Vagina (tissue), 2 donors: ENCODE results near the gene CEP63. TPM values are rescaled to one million over a fixed set of nuclear protein-coding genes. Genes with fewer than 3 reads are reported as not detected.
A peak's percentile ranks its signal among the peaks of the same experiment; 100 is the strongest.

Experiments
- DNase-seq, 2 donors: peaks; one replicate each; pipeline ENCODE4 v3.0.0-alpha.2; 2017; ENCODE audit errors: extremely low spot score in 2 of 2
- H3K27ac ChIP-seq: fragments of 200-600 bp; sonication (generic); one replicate; pipeline ENCODE4 v1.5.1; 2019
- H3K27me3 ChIP-seq: fragments of 200-600 bp; sonication (generic); one replicate; pipeline ENCODE4 v1.5.1; 2019
- H3K36me3 ChIP-seq, 2 donors: fragments of 200-600 bp; sonication (generic); one replicate each; pipeline ENCODE4 v1.5.1; 2017 to 2019
- H3K4me1 ChIP-seq: fragments of 200-600 bp; sonication (generic); one replicate; pipeline ENCODE4 v1.5.1; 2019
- H3K4me3 ChIP-seq, 2 donors: fragments of 200-600 bp; sonication (generic); 1 replicate in 1 of 2; 2 replicates in 1 of 2; pipeline ENCODE4 v1.5.1; 2016 to 2019
- H3K9me3 ChIP-seq: fragments of 200-600 bp; sonication (generic); one replicate; pipeline ENCODE4 v1.5.1; 2019
- POLR2A ChIP-seq, 2 donors: fragments of 450-650 bp; IDR thresholded peaks; one replicate each; pipeline ENCODE4 v1.6.1; 2017; ENCODE audit warnings: antibody characterized with exemption in 2 of 2, mild to moderate bottlenecking in 2 of 2, moderate library complexity in 2 of 2
- POLR2AphosphoS5 ChIP-seq, 2 donors: sonication (generic); formaldehyde crosslinking; IDR thresholded peaks; one replicate each; pipeline ENCODE4 v1.9.0; 2017; ENCODE audit warnings: antibody characterized with exemption in 2 of 2, mild to moderate bottlenecking in 2 of 2, low read depth in 1 of 2; ENCODE audit not compliant: insufficient read depth in 1 of 2
- intact Hi-C: fragments of 100-400 bp; cut with DNase I; formaldehyde crosslinking; loops from one replicate; pipeline ENCODE4 v1.15.1; 2023
- total RNA-seq: library from RNA; depleted of rRNA; stranded (reverse); fragments of >200 nt; gene quantifications from one replicate; pipeline ENCODE4 v1.2.3, GENCODE V29; 2016
- TF ChIP-seq, protein P1 (sequence below), 3 experiments: fragments of 450-650 bp in 2 of 3; fragments of 200-600 bp in 1 of 3; sonication (generic) in 1 of 3; IDR thresholded peaks; one replicate each; pipeline ENCODE4 v1.5.1; 2017 to 2019; ENCODE audit warnings: antibody characterized with exemption in 3 of 3, mild to moderate bottlenecking in 2 of 3, moderate library complexity in 2 of 3

CEP63 gene
- total RNA-seq, 1 donor from 2014 or later = 12.5 TPM

DNA sequence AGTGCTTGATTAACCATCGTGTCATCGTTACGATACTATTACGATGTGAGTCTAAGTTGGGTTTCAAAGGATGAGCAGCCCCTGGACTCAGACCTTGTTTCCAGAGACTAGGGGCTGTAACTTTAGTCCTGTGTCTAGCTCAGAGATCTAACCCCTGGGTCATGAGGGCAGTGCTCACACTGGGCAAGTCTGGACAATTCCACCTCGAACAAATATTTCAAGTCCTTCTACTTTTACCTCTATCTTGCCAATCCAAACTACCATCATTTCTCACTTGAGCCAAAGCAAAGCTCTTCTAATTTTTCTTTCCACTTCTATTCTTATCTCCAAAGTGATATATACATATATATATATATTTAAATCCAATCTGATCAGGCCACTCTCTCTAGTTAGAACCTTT, 10.9 kb upstream of the CEP63 start:
- Histone ChIP-seq H3K27ac (no peak overlapping the region), H3K4me3 (no peak overlapping the region), H3K27me3 (no peaks in the 10 kb centered on the region), H3K9me3 (no peaks in the 10 kb centered on the region), H3K36me3 (peaks cover 0 to 22% of the 10 kb centered on the region in 2 donors), H3K4me1 (peaks cover 27% of the 10 kb centered on the region)
- no peak for TF ChIP-seq POLR2A (IDR thresholded peaks at IDR 0.05)
- TF ChIP-seq POLR2AphosphoS5 (IDR thresholded peaks at IDR 0.05; ENCODE audit: insufficient read depth in 1 of 2, low read depth in 1 of 2) = no peak
- TF ChIP-seq, protein P1, sequence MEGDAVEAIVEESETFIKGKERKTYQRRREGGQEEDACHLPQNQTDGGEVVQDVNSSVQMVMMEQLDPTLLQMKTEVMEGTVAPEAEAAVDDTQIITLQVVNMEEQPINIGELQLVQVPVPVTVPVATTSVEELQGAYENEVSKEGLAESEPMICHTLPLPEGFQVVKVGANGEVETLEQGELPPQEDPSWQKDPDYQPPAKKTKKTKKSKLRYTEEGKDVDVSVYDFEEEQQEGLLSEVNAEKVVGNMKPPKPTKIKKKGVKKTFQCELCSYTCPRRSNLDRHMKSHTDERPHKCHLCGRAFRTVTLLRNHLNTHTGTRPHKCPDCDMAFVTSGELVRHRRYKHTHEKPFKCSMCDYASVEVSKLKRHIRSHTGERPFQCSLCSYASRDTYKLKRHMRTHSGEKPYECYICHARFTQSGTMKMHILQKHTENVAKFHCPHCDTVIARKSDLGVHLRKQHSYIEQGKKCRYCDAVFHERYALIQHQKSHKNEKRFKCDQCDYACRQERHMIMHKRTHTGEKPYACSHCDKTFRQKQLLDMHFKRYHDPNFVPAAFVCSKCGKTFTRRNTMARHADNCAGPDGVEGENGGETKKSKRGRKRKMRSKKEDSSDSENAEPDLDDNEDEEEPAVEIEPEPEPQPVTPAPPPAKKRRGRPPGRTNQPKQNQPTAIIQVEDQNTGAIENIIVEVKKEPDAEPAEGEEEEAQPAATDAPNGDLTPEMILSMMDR (IDR thresholded peaks at IDR 0.05) = no peak
- DNase-seq = no peak
- intact Hi-C loops = loop anchor here (5.0 kb wide), 1 partner anchor 263 kb away; no protein-coding TSS in a partner anchor

DNA sequence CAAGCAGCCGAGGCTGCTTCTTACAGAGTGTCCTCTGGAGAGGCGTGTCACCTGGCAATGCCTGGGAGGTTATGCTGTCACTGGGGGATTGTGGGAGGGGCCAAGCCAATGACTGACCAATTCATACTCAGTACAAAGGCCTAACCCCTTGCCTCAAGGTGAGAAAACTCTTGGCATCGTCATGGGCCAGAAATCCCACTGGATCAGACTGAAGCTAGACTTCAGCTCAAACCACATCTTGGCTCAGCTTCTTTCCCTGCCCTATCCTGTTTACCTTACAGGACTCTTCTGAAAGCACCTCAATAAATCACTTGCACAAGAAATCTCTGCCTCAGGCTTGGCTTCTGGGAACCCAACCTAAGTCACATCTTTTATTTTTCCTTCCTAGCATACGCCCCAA, 9.6 kb upstream of the CEP63 start:
- intact Hi-C loops = no loop called here
- H3K27ac ChIP-seq = peak overlapping the region; percentile 9
- no peaks in the 10 kb centered on the region for H3K27me3 ChIP-seq
- peaks cover 0 to 35% of the 10 kb centered on the region in 2 donors for H3K36me3 ChIP-seq
- TF ChIP-seq POLR2AphosphoS5 (IDR thresholded peaks at IDR 0.05; ENCODE audit: insufficient read depth in 1 of 2, low read depth in 1 of 2) (no peak), POLR2A (IDR thresholded peaks at IDR 0.05) (no peak)
- TF ChIP-seq, protein P1 (IDR thresholded peaks at IDR 0.05) = no peak
- H3K9me3 ChIP-seq = no peaks in the 10 kb centered on the region
- no peak for DNase-seq
- peaks cover 27% of the 10 kb centered on the region for H3K4me1 ChIP-seq
- no peak overlapping the region for H3K4me3 ChIP-seq

DNA sequence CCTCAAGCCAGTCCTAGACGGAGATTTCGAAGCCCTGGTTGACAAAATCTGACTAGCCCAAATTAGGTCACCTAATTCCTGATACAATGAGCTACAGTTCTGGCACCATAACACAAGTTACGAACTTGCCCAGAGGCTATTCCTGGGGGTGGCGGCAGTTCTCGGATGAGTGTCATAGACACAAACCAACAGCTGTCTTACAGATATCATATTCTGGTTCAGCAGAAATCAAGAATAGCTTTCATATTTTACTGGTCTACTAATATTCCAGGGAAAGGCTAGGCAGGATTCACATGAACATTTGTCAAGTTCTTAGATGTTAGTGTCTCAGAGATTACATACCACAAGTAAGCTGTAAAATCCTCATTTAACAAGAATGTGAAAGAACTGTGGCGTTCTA, 8.9 kb upstream of the CEP63 start:
- H3K27me3 ChIP-seq = no peaks in the 10 kb centered on the region
- H3K4me1 ChIP-seq = peaks cover 27% of the 10 kb centered on the region
- DNase-seq = no peak
- peaks cover 0 to 42% of the 10 kb centered on the region in 2 donors for H3K36me3 ChIP-seq
- TF ChIP-seq, protein P1 (IDR thresholded peaks at IDR 0.05) = no peak
- no peak for TF ChIP-seq POLR2A (IDR thresholded peaks at IDR 0.05)
- no peak for TF ChIP-seq POLR2AphosphoS5 (IDR thresholded peaks at IDR 0.05; ENCODE audit: insufficient read depth in 1 of 2, low read depth in 1 of 2)
- intact Hi-C loops = no loop called here
- no peak overlapping the region for H3K4me3 ChIP-seq
- no peaks in the 10 kb centered on the region for H3K9me3 ChIP-seq
- no peak overlapping the region for H3K27ac ChIP-seq

DNA sequence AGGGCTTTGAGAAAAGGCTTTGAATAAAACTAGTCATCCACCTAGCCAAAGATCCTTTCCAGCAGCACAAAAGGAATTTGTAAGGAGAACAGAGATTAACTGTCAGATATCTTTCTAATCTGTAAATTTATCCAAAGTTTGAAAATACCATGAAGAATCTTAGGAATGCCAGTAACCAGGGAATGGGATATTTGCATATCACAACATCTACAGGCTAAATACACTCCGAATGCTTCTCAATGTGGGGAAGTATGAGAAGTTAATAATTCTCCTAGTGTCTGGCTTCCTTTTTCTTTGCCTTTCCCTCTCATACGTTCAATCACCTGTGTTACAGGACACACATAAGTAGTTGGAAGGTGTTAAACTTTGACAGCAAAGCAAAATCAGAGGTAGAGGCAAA, 7.9 kb upstream of the CEP63 start:
- Histone ChIP-seq H3K4me1 (peaks cover 30% of the 10 kb centered on the region), H3K36me3 (peaks cover 0 to 48% of the 10 kb centered on the region in 2 donors), H3K27me3 (no peaks in the 10 kb centered on the region), H3K27ac (no peak overlapping the region), H3K9me3 (no peaks in the 10 kb centered on the region), H3K4me3 (no peak overlapping the region)
- intact Hi-C loops = no loop called here
- TF ChIP-seq POLR2A (IDR thresholded peaks at IDR 0.05) (no peak), POLR2AphosphoS5 (IDR thresholded peaks at IDR 0.05; ENCODE audit: insufficient read depth in 1 of 2, low read depth in 1 of 2) (no peak)
- TF ChIP-seq, protein P1 (IDR thresholded peaks at IDR 0.05) = no peak
- no peak for DNase-seq

DNA sequence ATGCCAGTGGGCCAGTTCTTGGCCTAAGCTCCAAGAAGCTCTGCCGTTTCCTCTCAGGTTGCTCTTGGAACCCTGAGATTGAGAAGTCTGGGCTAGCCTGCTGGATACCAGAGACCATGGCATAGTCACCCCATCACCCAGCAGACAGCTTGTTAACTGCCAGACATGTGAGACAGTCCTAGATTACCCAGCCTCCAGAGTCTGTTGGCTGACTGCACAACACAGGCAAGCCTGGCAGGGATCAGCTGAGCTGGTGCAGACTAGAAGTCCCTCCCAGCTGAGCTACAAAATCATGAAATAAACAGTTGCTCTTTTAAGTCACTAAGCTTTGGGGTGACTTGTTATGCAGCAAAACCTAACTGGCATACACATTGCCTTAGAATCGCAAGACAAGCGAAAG, 5.3 kb upstream of the CEP63 start:
- Histone ChIP-seq H3K36me3 (peaks cover 0 to 48% of the 10 kb centered on the region in 2 donors), H3K4me1 (peaks cover 40% of the 10 kb centered on the region), H3K27ac (no peak overlapping the region), H3K9me3 (no peaks in the 10 kb centered on the region), H3K27me3 (no peaks in the 10 kb centered on the region), H3K4me3 (no peak overlapping the region)
- intact Hi-C loops = no loop called here
- TF ChIP-seq POLR2AphosphoS5 (IDR thresholded peaks at IDR 0.05; ENCODE audit: insufficient read depth in 1 of 2, low read depth in 1 of 2) (no peak), POLR2A (IDR thresholded peaks at IDR 0.05) (no peak)
- TF ChIP-seq, protein P1 (IDR thresholded peaks at IDR 0.05) = no peak
- DNase-seq = no peak
